Measurements from ENCODE around the gene SRRM2.

Gene SRRM2

DNA sequence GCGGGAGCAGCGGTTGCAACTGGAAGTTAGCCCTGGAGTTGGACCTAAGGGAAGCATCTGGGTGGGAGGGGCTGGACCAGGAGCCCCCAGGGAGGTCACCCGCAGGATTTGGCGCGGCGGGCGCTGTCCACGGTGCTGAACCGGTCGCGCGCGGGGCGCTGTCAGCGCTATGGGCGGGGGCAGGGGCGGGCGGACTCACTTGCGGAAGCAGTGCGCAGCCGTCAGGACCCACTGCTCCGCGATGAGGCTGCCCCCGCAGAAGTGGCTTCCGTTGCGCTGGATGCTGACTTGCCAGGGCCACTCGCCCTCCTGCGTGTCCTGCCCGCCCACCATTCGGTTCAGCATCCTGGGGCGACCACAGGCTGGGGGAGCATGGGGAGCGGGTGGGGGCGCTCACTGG is 36.9 kb upstream of the SRRM2 start:
- DNase-seq, result peak; percentile 42

DNA sequence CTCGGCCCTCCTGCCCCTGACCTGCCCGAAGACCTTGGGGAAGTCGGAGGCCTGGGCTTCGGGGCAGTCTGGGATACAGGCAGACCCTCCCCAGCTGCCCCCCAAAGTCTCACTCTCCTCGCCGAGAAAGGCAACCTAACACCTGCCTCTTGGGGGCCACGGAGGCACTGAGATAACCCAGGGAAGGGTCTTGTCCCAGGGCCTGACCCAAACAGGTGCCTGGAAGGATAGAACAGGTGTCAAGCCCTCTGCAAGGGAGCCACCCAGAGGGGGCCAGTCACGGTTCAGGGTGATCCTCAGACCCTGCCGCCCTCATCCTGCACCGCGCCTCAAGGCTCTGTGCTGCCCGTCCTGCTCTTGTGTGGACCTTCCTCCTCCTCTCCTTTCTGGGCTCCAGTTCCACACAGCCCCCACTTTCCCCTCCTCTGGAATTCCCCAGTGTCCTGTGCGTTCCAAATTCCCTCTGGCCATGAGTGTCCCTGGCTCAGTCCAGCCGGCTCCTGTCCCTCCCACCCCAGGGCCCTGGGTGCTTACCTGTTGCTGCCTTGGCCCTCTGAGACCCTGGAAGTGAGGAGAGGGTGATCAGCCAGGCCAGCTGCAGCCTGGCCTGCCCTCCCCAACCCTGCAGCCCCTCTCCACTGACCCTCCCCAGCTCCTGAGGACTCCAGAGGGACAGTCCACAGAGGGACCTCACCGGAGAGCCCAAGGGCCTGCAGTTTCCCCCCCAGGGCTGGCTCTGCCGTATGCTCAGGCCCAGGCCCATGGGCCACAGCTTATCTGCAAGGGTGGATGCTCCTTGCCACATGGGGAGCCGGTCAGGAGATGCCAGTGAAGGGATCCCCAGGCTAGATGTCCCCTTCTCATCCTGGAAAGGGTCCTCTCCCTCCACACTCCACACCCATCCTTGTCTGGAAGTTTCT is 36.2 kb upstream of the SRRM2 start:
- DNase-seq, result no peak

DNA sequence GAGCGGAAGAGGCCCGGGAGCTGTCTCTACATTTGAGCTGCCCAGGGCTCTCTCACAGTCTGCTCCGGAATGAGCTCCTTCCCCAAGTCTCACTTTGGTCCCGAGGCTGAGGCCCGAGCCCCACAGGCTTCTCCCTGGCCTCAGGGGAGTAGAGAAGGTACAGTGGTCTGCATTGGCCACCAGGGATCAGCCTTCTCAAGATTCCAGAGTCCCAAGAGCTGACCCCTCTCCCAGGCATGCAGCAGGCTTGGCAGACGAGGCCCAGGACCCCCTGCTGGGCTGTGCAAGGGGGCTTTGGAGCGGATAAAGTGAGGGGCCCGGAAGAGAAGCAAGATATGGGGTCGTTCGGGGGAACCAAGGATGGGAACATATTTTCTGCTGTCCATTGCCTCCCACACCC is 35.5 kb upstream of the SRRM2 start:
- DNase-seq, result no peak

DNA sequence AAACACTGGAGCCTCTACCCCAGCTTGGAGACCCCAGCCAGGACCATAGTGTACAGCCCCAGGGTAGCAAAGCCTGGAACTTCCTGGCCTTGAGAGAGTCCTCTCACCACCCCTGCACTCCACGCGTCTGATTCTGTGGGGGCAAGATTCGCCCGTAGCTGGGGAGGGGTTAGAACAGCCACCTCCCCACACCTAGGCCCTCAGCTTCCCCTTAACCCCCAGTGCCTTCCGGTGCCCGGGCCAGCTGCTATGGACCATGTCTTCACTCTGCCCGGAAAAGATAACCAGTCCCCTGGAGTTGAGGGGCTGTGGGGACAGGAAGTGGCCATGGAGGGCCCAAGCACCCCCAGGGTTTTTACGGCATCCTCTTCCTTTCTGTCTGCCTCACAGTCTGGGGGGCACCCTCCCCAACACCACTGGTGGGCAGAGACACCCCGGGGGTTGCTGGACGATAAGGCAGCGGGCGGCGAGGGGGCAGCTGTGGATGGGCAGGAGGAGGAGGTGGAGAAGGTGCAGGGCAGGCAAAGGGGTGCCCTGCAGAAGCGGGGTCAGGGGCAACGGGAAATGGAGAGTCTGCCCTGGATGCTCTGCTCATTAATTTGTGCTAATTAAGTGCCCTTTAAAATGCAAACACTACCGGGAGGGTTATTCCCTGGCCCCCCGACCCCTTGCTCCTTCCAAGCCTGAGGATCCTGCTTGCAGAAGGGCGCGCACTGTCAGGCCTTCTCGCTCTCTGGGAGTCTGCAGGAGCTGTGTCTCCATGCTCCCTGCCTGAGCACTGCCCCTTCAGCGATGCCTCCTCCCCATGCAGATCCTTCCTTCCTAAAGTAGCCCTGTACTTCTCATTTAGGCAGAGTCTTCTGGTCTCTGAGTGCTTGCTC is 34.8 kb upstream of the SRRM2 start:
- DNase-seq, result no peak

DNA sequence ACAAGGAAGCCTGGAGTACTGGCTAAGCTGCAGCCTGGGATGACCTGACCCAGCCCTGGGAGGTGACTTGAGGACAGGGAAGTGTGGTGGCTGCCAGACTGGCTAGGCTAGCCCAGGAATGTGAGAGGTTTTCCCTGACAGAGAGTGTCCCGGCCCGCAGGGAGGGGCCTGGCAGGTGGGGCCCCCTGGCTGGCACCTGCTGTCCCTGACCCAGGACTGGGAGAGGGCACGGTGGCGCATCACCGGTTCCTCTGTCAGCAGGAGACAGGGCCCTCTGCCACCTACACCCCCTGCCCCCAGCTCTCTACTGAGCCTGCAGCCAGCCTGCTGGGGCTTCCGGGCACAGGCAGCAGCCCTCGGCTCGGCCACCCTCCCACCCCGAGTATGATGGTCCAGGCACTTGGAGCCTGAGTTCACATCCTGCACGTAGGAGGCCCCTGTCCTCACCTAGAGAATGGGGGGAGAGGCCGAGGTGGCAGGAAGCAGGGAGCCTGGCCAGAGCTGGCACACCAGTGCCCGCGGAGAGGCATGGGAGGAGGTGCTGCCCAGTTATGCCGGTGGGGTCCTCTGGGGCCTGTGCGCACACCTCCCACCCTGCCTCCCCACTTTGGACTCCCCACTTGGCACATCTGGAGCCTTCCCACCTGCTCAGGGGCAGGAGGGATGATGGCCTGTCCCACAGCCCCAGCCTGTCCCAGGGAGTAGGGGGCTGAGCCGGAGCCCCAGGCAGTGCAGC is 32.9 kb upstream of the SRRM2 start:
- DNase-seq, result no peak

DNA sequence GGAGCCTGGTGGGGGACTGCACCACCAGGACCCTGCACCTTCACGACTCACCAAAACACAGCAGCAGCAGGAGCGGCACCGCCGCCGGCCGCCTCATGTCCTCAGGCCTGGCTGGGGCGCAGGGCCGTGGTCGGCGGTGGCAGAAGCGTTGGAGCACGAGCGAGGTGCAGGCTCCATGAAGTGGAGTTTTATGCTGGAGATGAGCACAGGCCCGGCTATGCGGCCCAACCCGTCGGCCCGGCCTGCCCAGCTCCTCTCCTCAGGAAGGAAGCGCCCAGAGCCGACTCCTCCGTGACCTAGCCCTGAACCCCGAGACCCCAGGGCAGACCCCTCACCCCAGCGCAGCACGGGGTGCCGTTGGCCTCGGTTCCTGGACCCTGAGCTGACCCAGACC is 32.4 kb upstream of the SRRM2 start, which contains the start of gene PRSS27:
Gene PRSS27, minus strand, starts transcription at position 161 of the 394 bp plus-strand sequence. Its CDS starts 64 bp downstream, at position 97.
- no peak for DNase-seq

DNA sequence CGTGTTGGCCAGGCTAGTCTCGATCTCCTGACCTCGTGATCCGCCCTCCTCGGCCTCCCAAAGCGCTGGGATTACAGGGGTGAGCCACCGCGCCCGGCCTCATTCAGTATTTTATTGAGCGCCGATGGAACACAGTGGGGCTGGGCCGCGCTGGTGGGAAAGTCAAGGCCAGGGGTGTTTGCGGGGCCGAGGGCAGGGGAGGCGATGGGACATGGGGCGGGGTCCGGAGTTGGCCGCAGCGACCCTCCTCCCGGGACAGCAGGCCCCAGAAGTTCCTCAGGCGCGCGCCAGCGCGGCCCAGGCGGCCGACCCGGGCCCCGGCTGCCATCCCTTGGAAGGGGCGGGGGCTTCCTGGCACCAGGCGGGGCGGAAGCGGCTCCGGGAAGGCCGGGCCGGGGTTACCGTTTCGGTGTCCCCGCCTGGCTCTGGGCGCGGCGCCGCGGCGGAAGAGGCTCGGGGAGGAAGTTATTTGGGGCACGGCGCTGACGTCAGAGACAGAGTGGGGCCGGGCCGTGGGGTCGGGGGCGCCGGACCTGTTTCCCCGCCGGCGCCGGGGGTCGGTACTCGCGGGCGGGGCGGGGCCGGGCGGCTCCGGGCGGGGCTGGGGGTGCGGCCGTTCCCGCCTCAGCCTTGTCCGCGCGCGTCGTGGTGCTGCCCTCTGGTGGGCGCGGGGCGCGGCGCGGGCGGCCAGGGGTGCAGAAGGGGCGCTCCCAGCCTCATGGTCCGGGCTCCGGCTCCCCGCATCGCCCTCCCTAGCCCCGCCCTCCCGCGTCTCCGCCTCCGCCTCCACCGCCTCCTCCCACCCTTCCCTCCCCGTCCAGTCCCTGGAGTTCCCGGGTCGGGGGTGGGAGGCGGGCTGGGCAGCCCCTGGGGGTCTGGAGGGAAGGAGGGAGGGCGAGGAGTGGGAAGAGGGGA is 31.5 kb upstream of the SRRM2 start:
- DNase-seq, result peak; percentile 89

DNA sequence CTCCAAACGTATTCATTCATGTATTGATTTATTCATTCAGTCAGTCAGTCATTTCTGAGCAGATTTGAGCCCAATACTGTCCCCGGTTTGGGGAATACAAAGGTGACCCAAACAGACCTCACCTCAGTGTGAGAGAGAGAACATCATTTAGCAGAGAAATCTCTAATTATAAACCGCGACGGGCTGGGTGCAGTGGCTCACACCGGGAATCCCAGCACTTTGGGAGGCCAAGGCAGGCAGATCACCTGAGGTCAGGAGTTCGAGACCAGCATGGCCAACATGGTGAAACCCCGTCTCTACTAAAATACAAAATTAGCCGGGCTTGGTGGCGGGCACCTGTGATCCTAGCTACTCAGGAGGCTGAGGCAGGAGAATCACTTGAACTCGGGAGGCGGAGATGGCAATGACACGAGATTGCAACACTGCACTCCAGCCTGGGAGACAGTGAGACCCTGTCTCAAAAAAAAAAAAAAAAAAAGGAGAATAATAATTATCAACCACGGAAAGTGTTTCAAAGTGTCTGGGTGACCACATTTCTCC is 30.7 kb upstream of the SRRM2 start:
- peak; percentile 40 for DNase-seq

DNA sequence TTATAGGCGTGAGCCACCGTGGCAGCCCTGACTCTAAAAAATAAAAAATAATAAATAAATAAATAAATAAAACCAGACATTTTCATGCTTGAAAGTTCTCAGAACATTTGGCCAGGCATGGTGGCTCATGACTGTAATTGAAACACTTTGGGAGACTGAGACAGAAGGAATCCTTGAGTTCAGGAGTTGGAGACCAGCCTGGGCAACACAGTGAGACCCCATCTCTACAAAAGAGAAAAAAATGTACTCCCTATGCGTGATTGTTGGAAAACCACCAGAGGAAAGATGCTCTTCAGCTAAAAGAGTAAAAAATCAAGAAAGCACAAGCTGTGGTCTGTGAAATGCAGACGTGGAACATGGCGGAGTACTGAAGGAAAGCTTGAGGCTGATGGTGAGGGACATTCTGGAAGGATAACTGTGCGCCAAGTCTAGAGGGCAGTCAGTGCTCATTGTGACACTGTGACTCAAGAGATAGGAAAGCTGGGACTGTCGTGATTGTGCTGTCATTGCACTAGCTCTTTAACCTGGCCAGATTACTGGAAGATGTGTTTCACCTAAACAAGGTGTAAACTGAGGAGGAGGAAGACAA is 28.3 kb upstream of the SRRM2 start:
- DNase-seq, result no peak

DNA sequence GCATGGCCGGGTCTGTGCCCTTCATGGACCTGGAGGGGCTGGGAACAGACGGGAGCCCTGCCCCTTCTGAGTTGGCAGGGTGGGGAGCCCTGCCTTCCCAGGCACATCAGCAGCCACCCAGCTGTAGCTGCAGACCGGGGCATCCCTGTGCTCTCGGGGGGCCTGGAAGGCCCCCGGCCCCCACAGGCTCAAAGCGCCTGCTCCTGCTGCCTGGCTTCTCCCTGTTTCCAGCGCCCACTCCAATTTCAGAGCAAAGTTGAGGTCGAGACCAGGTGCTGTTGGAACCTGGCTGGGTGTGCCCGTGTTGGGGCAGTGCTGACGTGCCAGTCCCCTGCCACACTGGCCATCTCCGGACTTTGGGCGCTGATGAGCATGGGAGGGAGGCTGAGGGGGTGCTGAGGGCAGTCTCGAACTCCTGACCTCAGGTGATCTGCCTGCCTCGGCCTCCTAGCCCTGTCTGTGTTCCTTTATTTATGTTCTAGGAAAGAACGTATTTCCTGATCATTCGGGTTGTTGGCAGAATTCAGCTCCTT is 27.6 kb upstream of the SRRM2 start:
- DNase-seq, result no peak

DNA sequence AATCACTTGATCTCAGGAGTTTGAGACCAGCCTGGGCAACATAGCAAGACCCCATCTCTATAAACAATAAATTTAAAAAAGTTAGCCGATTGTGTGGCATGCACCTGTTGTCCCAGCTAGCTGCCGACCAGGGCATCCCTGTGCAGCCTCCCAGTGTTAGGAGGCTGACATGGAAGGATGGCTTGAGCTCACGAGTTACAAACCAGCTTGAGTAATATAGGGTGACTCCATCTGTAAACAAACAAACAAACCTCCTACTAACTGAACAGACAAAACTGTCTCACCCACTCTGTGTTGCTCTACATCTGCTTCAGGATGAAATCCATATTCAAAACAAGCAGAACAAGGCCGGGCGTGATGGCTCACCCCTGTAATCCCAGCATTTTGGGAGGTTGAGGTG is 25.5 kb upstream of the SRRM2 start:
- DNase-seq, result no peak

DNA sequence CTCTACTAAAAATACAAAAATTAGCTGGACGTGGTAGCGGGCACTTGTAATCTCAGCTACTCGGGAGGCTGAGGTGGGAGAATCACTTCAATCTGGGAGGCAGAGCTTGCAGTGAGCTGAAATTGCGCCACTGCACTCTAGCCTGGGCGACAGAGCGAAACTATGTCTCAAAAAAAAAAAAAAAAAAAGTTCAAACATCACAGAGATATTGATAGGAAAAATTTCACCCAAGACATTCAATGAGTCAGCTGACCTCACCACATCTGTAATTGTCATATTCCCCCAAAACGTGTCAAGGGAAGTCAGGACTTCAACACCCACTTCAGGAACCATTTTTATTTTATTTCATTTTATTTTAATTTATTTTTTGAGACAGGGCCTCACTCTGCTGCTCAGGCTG is 24.4 kb upstream of the SRRM2 start:
- no peak for DNase-seq

DNA sequence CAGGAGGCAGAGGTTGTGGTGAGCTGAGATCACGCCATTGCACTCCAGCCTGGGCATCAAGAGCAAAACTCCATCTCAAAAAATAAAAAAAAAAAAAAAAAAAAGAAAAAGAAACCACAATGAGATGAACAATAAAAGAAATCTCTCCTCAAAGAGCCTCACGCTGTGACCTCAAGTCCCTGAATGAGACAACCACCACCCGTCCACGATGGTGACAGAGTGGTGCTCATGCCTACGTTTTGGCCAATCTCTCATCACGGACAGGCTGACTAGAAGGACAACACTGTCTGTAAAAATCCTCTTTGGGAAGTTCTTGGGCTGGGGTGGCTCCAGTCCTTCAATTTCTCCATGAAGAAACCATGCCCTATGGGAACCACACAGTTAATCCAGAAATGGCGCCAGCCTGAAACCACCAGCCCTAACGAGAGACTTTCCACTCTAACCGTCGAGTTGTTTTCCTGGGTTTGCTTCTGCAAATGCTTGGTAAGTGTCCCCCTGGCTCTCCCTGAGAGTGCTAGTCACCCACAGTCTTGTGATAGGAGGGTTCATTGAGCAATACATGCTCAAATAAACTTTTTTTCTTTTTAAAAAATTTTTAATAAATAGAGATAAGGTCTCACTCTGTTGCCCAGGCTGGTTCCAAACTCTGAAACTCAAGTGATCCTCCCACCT is 17.5 kb upstream of the SRRM2 start:
- no peak for DNase-seq

DNA sequence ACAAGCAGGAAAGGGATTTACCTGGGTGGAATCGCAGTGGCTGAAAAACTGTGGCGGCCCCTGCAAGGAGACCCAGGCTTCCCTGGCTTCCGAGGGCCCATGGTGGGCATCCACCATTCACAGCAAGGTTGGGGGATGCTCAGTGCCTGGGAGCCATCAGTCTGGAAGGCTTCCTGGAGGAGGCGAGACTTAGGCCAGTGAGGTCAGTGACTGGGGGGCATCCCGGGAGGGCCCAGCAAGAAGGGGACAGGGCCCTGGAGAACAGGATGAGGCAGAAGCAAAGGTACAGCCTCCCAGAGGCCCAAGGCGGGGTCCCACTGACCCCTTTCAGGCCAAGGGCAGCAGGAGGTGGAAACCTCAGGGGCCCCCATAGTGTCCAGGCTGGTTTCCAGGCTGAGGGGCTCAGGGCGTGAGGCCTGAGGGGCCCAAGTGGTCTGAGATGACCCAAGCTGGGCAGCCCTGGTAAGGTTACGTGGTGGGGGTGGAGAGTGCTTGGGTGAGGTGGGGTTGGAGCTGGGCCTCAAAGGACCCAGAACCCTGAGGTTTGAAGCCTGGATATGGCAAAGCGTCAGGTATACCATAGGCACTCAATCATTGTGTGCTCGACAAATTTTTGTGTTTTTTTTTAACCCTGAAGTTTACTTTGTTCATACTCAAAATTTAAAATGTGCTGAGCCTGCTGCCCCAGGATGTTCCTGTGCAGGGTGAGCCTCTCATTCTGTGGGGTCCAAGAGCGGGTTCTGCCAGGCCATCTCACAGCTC is 15.8 kb upstream of the SRRM2 start:
- no peak for DNase-seq

DNA sequence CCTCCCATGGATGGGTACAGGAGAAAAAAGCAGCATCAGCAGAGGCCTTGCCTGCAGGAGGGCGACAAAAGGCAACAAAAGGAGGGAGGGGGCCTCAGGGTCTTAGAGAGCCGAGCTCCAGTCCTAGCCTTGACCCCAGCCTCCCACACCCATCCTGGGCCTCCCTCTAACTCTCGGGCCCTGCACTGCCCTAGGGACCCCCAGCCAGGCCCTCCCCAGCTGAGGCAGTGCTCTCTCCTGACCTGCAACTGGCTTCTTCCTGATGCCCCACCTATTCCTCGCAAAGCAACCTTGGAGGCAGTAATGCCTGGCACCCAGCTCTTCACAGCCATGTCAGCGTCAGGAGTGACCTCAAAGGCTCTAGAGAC is 15.2 kb upstream of the SRRM2 start:
- no peak for DNase-seq

DNA sequence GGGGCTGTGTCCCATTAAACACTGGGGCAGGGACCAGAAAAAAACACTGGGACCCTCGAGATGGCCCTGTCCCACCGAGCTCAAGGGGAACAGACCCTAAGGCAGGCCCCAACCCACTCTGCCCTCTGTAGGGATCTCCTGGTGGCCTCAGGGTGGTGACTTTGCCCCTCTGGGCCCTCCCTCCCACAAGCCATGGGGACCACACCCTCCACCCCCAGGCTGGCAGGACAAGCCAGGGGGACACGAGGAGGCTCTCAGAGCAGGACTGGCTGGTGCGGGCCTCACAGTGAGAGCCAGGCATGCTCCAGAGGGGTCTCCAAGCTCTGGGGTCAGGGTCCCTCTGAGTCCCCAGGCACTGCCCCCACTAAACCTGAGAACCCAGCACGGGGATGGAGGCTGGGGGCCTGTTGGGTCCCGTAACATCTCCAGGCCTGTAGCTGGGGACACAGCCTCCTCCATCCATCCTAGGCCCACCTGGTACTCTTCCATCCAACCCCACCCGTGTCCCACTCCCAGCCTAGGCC is 14.5 kb upstream of the SRRM2 start:
- no peak for DNase-seq

DNA sequence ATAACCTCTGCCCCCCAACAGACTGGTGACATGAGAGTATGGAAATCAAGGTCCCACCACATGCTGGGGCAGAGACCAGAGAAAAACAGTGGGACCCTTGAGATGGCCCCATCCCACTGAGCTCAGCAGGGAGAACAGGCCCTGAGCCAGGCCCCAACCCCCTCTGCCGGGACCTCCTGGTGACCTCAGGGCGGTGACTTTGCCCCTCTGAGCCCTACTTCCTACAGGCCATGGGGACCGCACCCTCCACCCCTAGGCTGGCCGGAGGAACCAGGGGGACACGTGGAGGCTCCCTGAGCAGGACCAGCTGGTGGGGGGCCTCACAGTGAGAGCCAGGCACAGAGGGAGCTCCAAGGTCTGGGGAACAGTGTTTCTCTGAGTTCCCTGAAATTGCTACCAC is 13.8 kb upstream of the SRRM2 start:
- DNase-seq, result no peak

DNA sequence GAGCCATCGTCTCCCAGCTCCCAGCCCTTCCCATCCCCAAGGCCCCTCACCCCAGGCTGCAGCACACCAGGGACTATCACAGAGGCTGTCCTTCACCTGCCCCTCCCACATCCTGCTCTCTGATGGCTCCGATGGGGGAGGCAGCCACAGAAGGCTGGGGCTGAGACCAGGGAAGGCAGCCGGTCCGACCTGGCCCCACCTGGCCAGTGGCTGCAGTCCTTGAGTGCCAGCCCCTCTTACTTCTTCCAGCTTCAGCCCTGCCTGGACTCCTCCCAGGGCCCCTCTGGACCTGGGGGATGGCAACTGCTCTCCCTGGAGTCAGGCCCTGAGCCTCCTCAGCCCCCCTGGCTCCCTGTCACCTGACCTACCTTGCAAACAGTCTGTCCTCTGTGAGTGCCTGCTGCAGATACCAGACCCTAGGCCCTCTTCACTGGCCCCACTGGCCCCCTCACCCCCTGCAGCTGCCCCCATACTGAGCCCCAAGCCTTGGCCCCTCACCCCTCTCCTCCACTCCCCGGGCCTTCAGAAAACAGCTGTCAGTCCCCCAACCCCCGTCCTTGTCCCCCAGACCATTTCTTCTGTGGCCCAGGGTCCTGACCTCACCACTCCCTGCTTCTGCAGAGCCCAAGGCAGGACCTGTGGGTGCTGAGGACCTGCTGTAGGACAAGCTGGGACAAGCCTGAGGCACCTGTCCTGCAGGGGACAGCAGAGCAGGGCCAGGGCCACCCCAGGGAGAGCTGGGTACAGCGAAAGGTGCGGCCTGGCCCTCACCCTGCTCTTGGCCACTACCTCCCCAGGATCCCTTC is 12.6 kb upstream of the SRRM2 start:
- DNase-seq, result no peak

DNA sequence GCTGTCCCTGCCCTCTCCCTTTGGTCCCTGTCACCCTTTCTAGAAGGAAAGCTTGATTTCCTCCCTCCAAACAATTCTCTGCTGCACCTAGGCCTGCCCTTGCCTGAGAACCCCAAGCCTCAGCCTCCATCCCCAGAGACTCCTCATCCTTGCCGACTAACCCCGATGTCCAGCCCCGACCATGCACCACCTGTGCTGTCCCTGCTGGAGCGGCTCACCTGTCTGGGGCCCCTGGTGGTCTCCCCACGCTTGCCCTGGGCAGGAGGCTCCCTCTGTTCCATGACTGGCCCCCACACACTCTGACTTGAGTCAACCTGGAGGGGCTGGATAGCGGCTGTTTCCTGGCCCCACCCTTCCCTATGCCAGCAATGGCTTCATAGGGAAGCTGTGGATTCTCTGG is 12.0 kb upstream of the SRRM2 start:
- no peak for DNase-seq
